ENCODE measurements around the gene GPAT2.
"Not testable (repeated sequence)": the region's sequence is repeated elsewhere in the genome, so short reads cannot be mapped to it uniquely, and the experiment has no call there.

The GPAT2 gene

DNA sequence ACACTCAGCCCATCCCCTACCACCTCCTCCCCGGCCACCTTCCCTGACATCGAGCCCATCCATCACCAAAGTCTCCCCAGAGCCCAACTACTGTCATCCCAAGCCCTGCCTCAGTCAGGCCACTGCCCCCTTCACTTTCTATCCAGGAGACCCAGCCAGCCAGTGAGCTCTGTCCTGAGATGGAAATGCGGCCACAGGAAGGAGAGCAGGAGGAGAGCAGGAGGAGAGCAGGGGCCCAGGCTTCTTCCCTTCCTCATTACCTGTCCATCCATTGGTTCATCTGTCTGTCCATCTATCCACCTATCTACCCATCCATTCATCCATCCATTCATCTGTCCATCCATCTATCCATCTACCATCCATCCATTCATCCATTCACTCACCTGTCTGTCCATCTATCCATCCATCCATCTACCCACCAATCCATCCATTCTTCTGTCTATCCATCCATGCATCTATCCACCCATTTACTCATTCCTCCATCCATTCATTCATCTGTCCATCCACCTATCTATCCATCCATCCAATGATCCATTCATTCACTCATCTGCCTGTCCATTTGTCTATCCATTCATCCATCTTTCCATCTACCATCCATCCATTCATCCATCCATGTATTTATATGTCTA is 29.4 kb upstream of the GPAT2 start:
- DNase-seq (ENCODE audit: low spot score): not testable (repeated sequence)

DNA sequence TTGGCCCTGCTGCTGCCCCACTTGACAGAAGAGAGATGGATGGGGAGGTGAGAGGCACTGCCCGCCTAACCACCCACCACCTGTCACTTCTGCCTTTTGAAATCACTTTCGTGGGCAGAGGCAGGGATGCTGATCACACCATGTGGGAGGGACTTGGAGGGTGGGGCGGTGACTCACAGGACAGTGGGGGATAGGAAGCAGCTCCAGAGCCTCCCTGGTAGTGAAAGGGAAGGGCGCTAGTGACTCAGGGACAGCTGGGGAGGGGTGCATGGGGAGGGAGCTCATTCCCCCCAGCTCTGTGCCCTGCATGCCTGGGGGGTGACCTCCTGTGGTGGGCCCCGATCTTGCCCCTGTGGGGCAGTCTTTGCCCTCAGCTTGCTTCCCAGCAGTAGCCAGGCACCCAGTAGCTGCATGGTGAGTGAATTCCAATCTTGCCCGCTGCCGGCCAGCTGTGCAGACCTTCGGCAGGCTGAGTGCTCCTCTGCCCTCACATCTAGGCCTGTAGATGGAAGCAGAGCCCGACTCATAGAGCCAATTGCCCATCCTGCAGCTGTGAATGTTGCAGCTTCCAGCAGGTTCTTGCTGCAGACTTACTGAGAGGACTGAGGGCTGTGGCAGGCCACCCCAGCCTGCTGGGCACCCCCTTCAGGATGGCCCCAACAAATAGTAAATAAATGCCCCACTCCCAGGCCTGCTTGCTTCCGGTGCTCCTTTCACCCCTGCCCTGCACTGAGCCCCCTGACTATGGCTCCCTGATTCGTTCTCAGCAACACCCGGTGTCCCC is 28.6 kb upstream of the GPAT2 start:
- DNase-seq (ENCODE audit: low spot score): not testable (repeated sequence)

DNA sequence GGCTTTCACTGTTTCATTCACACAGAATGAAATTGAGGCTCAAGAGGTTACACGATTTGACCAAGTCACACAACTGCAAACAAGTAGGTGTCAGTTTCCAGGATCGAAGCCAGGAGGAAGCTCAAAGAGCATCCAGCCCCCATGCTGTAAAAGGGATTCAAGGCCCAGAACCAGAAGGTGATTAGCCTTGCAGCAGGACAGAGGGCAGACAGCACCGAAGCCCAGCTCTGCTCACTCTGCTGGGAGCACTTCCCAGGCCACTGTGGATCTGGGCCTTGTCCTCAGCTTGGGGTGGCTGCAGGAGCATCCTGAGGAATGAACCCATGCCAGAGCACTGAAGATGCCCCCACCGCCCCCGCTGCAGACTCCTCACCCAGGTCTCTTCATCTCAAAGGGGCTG is 27.8 kb upstream of the GPAT2 start:
- not testable (repeated sequence) for DNase-seq (ENCODE audit: low spot score)

DNA sequence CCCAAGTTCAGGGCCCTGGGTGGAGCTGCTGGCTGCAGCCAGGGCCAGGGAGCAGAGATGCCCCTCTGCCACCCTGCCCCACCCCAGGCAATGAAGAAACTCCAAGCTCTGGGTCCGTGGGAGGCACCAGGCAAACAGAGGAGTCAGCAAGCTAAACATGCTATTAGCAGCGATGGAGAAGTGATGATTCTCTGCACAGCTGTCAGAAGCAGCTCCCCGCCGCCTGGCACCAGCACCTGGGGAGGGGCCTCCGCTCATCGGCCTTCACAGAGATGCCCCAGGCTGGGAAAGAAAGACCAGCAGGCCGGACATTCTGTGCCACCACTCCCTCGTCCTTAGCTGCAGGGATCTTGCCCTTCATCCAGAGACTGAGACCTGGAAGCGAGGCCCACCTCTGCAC is 27.2 kb upstream of the GPAT2 start:
- not testable (repeated sequence) for DNase-seq (ENCODE audit: low spot score)

DNA sequence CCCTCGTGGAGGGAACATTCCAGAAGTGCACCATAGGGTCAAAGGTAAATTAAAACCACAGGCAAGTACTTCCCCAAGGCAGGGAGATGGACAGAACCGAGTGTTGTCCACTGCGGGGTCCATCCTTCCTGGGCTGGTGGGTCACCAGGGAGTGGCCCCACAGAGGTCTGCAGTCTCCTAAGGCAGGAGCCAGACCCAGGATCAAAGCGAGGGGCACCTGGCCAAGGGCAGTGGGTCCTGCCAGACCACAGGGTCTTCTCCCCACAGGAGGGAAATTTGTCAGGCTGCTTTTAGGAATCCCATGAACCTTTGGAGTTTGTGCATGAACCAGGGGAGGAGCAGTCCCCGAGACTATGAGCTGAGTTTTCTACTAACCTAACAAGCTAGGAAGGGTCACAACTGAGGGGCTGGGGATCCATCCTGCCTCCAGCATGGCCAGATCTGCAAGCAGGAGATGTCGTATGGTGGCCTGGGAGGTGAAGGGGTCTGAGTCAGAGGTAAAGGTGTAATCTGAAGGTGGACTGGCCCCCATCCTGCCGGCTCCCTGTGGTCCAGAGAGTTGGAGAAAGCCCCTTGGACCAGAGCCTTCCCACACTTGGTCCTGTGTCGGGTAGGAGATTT is 26.6 kb upstream of the GPAT2 start:
- not testable (repeated sequence) for DNase-seq (ENCODE audit: low spot score)

DNA sequence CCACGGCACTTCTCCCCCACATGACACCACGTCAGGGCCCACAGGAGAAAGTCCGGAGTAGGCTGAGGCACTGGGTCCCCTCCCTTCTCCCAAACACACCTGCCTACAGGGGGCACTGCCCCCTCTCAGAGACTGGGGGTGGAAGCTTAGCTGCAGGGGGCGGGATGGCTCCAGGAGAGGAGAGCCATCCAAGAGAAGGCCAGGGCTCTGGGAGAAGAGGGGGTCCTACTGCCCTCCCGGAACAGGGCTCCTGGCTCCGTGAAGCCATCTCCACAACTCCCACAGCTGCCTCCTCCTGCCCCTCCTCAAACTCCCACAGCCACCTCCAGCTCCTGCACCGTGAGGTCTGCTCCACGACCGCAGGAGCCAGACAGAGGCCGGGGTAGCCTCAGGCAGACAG is 25.6 kb upstream of the GPAT2 start:
- not testable (repeated sequence) for DNase-seq (ENCODE audit: low spot score)

DNA sequence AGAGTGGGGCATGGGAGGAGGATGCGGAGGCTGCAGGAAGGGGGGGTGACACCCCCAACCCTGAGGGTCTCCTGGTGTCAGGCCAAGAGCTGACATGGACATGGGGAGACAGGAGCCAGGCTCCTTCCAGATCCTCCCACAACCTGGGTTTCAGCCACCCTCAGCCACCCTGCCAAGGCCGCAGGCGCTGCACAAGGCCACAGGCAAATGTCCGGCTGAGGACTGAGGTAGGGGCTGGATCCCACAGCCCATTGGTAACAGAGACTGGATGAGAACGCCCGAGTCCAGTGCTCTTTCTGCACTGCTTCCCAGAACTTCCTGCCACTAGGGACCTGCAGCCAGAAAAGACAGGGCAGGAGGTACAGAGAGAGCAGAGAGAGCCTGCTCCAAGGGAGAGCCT is 24.7 kb upstream of the GPAT2 start:
- DNase-seq (ENCODE audit: low spot score): not testable (repeated sequence)

DNA sequence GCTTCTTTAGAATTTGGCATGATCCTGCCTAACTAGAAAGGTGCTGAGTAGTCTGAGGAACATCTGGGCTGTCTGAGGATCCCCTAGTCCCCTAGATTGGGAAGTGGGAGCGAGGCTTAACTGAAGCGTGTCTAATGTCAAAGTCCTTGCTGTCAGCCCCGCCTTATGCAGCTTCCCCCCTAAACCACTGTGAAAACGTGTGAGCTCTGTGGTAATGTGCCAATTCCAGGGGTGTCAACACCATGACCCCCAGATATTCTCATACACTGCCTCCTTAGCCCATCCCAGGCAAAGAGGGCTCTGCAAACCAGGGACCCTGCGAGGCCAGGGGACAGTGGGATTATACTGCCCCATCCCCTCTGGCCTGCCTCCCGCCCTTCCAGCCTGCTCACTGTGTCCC is 21.1 kb upstream of the GPAT2 start:
- not testable (repeated sequence) for DNase-seq (ENCODE audit: low spot score)

DNA sequence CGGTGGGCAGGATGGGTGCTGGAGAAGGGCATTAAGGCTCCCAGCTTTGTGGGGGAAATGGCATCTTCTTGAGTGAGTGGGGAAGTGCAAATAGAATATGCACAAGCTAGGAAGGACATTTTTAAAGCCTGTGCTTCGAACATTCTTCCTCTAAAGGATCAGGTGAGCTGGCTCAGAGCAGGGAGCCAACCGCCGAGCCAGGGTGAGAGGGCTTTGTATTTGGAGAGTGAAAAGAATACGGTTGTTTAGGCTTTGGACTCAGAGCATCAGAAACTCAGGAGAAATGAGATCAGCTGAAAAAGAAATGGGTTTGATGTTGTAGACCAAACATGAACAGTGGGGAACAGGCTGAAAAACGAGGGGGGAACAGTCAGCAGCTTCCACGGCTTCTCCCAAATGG is 19.8 kb upstream of the GPAT2 start:
- not testable (repeated sequence) for DNase-seq (ENCODE audit: low spot score)

DNA sequence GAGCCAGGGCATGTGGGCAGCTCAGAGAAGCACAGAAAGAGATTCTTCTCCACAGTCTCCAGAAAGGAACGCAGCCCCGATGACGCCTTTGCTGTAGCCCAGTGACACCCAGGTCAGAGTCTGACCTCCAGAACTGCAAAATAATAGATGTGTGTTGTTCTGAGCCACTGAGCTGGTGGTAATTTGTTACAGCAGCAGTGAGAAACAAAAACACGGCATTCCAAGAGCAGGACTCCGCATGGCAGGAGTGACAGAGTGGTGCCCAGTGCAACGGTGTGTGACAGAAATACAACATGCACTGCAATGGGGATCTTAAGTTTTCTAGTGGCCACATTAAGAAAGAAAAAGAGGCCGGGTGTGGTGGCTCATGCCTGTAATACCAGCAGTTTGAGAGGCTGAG is 18.7 kb upstream of the GPAT2 start:
- not testable (repeated sequence) for DNase-seq (ENCODE audit: low spot score)

DNA sequence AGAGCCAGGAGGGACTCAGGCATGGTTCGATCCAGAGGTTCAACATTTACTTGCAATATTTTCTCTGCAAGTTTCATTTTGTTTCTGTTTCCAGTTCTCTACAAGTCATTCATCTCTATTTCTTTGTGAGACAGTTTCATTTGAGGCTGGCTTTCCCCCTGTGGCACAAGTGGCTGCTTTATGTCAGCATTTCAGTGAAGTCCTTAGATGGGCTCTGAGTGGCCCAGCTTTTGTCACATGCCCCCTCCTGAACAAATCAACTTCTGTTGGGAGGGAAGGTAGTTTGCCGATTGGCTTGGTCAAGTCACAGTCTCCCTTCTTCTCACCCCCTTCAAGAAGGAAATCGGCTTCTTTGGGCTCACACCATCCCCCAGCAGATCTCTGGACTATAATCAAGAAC is 17.9 kb upstream of the GPAT2 start:
- not testable (repeated sequence) for DNase-seq (ENCODE audit: low spot score)

DNA sequence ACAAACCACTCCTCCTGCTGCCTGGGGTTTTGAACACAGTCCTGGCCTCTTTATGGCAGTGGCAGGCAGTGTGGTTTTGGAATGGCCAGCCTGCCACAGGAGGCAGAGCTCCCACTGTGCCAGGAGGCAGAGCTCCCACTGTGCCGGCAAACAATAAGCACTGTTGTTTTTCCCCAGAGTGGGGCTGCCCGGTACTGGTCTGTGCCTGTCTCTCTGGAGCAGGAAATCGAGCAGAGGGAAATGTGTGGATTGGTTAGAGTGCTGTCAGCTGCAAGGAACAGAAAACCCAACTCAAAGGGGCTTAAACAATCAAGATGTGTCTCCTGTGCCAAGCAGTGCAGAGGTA is 15.2 kb upstream of the GPAT2 start:
- DNase-seq (ENCODE audit: low spot score): not testable (repeated sequence)

DNA sequence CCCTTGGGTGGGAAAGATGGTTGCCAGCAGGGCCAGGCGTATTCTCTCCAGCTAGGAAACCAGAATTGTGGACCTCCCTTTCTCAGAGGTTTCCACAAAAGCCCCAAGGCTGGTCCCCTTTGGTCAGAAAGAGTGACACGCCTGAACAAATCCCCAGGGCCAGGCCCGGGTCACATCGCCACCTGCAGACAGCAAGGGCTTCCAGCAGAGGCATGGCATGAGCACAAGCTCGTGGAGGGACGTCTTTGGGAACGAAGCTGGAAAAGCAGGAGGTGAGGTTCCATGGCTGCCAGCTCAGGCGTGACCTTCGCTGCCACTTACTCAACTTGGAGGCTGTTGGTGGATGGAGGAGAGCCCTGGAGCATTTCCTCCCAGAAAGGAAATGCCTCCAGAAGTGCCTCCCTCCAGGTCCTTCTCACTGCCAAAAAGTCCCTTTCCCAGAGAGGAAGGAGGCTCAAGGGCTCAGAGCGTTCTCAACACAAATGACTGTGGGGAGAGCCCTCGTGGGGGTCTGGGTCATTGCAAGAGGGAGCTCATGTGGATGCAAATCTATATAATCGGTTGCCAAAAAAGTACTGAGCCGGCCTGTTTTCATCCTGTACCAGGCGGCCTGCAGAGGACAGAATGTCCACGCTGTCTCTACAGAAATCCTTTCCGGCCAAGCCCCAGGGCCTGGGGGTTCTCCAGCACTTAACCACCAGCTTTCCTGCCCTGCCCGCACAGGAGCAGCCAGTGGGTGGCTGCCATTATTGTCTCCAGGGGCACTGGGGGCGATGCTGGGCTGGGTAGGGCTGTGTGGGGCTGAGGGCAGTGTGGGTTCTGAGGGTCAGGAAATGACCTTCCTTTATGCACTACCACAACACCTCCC is 14.6 kb upstream of the GPAT2 start:
- DNase-seq (ENCODE audit: low spot score): not testable (repeated sequence)

DNA sequence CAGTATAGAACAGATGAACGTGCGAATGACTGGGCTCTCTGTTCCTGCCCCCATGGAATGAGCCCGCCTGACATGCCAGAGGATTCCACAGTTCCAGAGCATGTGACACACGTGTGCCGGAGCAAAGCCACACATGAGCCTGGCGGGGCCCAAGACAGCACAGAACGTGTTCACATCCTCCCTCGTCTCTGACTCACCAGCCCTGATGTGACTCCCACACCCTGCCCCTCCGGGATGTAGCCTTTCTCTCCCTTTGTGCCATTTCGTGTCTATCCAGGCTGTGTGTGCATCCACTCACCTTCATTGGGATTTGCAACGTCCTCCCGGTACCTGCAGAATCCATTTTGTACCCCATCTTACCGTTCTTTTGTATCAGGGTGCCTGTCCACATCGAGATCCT is 838 bp upstream of the GPAT2 start:
- not testable (repeated sequence) for DNase-seq (ENCODE audit: low spot score)

DNA sequence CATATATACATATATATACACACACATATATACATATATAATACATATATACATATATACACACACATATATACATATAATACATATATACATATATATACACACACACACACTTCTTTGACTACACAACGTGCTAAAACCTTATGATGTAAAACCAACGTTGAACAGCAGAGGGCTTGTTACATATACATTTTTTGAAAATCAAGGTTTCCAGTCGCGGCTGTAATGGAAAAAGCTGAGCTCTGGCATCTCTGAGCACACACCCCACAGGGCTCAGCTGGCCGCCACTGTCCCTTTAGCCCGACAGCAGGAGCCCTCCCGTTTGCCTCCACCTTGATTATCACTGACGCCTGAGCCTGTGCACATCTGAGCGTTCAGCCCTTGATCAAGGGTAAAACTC is 719 bp downstream of the GPAT2 start:
- not testable (repeated sequence) for DNase-seq (ENCODE audit: low spot score)

DNA sequence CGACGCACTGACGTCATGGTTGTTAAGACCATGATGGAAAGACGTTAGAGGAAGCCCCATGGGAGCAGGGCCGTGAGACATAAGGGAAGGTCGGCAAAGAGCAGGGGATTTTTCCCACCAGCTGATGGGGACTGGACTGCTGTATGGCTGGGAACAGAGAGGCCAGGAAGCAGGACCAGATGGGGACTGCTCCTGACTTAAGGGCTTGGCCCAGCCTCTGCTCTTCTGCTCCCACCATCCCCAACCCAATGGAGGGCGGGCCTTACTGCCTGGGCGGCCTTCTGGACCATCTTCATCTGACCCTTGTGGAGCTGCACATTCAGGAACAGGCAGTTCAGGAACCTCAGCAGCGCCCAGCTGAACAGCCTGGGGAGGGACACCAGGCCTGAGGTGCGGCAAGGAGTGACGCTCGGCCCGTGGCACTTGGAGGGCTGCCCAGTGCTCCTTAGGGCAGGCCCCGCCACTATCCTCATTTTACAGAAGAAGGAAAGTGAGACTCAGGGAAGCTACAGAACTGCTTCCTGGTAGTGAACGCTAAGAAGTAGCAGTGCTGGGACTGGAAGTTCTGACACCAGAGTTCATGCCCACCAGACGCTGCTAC is 6.9 kb downstream of the GPAT2 start:
- DNase-seq (ENCODE audit: low spot score): not testable (repeated sequence)

DNA sequence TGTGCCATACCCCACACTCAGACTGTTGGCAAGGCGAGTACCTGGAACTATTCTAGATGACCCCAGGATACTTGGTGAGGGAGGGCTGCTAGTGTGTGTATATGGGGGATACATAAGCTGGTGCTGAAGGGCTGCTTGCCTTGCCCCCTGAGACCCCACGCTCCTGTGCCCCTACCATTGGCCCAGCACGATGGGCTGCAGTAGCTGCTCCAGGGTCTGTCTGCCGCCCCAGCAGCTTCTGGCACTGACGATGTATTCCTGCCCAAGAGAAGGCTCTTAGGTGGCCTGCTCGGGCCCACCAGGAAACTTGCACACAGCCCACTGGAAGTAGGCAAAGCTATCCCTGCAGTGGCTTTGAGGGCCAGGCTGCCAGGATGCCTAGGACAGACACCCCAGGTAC is 9.0 kb downstream of the GPAT2 start:
- not testable (repeated sequence) for DNase-seq (ENCODE audit: low spot score)

DNA sequence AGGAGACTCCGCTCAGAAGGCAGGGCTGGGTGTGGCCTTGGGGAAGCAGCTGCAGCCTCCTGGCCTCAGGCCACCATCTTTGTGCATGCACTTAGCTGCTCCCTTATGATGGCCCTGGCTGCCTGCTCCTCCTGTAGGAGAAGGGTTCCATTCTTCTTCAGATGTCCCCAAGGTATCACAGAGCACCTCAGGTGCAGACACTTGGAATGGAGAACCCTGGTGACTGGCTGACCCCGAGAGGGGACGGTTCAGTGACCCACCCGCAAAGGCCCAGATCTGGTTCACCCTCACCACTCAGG is 9.6 kb downstream of the GPAT2 start:
- no peak for DNase-seq (ENCODE audit: low spot score)

DNA sequence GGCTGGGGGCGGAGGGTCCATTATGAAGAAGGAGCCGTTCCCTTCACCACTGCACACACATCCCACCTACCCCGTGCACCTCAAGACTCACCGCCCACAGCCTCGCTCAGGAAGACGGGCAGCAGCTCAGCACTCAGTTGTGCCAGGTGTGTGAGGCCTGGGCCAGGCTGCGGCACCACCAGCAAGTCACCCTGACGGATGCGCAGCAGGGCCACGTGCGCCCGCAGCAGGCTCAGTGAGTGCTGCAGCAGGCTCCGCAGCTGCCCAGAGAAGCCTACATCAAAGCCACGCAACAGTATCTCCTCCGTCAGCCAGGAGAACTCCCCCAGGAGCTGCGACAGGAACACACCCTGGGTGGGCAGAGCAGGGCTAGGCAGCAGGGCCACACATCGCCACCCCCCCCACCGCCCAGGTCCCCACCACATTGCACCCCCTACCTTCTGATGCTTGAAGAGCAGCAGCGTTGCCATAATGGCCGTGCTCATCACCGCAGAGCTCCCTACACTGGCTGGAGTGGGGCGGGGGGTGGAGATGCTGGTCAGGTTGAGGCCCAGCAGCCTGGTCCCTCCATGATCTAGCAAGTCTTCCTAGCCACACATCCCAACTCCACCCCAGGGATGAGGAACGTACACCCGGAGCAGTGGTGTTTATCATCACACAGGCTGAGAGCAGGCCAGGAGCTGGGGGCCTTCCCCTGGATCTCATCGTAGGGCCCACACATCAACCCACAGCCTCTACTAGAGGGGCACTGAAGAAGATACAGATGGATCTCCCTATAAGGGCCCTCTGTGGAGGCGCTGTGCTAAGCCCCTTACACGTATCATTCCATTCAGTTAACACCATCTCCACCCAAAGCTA is 10.2 kb downstream of the GPAT2 start:
- no peak for DNase-seq (ENCODE audit: low spot score)

DNA sequence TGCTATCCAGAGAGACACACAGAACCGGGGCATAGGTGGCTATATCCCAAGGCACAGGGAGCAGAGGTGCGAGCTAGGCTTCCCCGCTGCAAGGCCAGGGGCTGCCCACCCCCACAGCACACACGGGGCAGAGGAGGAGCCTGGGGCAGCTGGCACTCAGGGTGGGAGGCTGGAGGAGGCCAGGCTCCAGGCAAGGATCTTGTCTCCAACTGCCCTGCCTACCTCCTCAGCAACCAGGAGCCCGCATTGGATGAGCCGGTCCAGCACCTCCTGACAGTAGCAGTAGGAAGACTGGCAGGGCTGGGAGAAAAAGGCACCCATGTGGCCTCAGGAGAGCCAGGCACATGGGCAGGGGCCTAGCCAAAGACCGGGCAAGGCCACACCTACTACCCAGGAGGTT is 11.0 kb downstream of the GPAT2 start:
- DNase-seq (ENCODE audit: low spot score): not testable (repeated sequence)

Data from HuH-7.5 (cell line).